ENCODE results near the gene UPF2.
"Not testable (repeated sequence)": the region's sequence is repeated elsewhere in the genome, so short reads cannot be mapped to it uniquely, and the experiment has no call there.

Gene UPF2

GRCh38 chr10:11895108-11895466, 147.5 kb downstream of the UPF2 start:
- ATAC-seq (replicated peaks; ENCODE audit: extremely low read depth, poor library complexity, severe bottlenecking) (no peak), DNase-seq (ENCODE audit: low spot score in 2 of 2) (no peak)
- no peaks in the 10 kb centered on the region for H3K36me3 Mint-ChIP-seq (ENCODE audit: insufficient read depth)
- H3K4me3 Mint-ChIP-seq, result no peak overlapping the region
- H3K27ac Mint-ChIP-seq (ENCODE audit: low read depth), result no peak overlapping the region
- H3K4me1 Mint-ChIP-seq, result no peaks in the 10 kb centered on the region
- no peaks in the 10 kb centered on the region for H3K9me3 Mint-ChIP-seq
- H3K27me3 Mint-ChIP-seq, result no peaks in the 10 kb centered on the region

- Mint-ChIP-seq H3K36me3 (ENCODE audit: insufficient read depth) (no peaks in the 10 kb centered on the region), H3K27ac (ENCODE audit: low read depth) (no peak overlapping the region), H3K9me3 (no peaks in the 10 kb centered on the region), H3K27me3 (no peaks in the 10 kb centered on the region), H3K4me3 (no peak overlapping the region), H3K4me1 (no peaks in the 10 kb centered on the region)
- ATAC-seq (replicated peaks; ENCODE audit: extremely low read depth, poor library complexity, severe bottlenecking) (no peak), DNase-seq (ENCODE audit: low spot score in 2 of 2) (no peak)
Measured at GRCh38 chr10:11894381-11895107, 148.1 kb downstream of the UPF2 start.

GRCh38 chr10:11893749-11894278, 148.8 kb downstream of the UPF2 start:
- Mint-ChIP-seq H3K27me3 (no peaks in the 10 kb centered on the region), H3K9me3 (no peaks in the 10 kb centered on the region), H3K4me1 (no peaks in the 10 kb centered on the region), H3K36me3 (ENCODE audit: insufficient read depth) (no peaks in the 10 kb centered on the region), H3K4me3 (no peak overlapping the region), H3K27ac (ENCODE audit: low read depth) (no peak overlapping the region)
- ATAC-seq (replicated peaks; ENCODE audit: extremely low read depth, poor library complexity, severe bottlenecking) (no peak), DNase-seq (ENCODE audit: low spot score in 2 of 2) (no peak)

GRCh38 chr10:11891776-11892486, 150.7 kb downstream of the UPF2 start:
- H3K27ac Mint-ChIP-seq (ENCODE audit: low read depth), result no peak overlapping the region
- H3K9me3 Mint-ChIP-seq, result no peaks in the 10 kb centered on the region
- H3K36me3 Mint-ChIP-seq (ENCODE audit: insufficient read depth), result no peaks in the 10 kb centered on the region
- H3K4me1 Mint-ChIP-seq, result no peaks in the 10 kb centered on the region
- no peak for DNase-seq (ENCODE audit: low spot score in 2 of 2)
- no peaks in the 10 kb centered on the region for H3K27me3 Mint-ChIP-seq
- H3K4me3 Mint-ChIP-seq, result no peak overlapping the region
- no peak for ATAC-seq (replicated peaks; ENCODE audit: extremely low read depth, poor library complexity, severe bottlenecking)

GRCh38 chr10:11889263-11889662, 153.3 kb downstream of the UPF2 start:
- H3K4me1 Mint-ChIP-seq; H3K27ac Mint-ChIP-seq (ENCODE audit: low read depth); H3K4me3 Mint-ChIP-seq; H3K36me3 Mint-ChIP-seq (ENCODE audit: insufficient read depth); DNase-seq (ENCODE audit: low spot score in 2 of 2); H3K9me3 Mint-ChIP-seq; H3K27me3 Mint-ChIP-seq; ATAC-seq (replicated peaks; ENCODE audit: extremely low read depth, poor library complexity, severe bottlenecking): not testable (repeated sequence)

- H3K36me3 Mint-ChIP-seq (ENCODE audit: insufficient read depth), result no peaks in the 10 kb centered on the region
- ATAC-seq (replicated peaks; ENCODE audit: extremely low read depth, poor library complexity, severe bottlenecking), result no peak
- H3K27ac Mint-ChIP-seq (ENCODE audit: low read depth), result no peak overlapping the region
Measured at GRCh38 chr10:11887381-11888227, 155.0 kb downstream of the UPF2 start.

GRCh38 chr10:11886851-11887250, 155.8 kb downstream of the UPF2 start:
- DNase-seq (ENCODE audit: low spot score in 2 of 2), result no peak
- H3K4me3 Mint-ChIP-seq, result no peak overlapping the region
- no peak overlapping the region for H3K27ac Mint-ChIP-seq (ENCODE audit: low read depth)
- no peaks in the 10 kb centered on the region for H3K9me3 Mint-ChIP-seq
- no peaks in the 10 kb centered on the region for H3K27me3 Mint-ChIP-seq
- ATAC-seq (replicated peaks; ENCODE audit: extremely low read depth, poor library complexity, severe bottlenecking), result no peak
- H3K36me3 Mint-ChIP-seq (ENCODE audit: insufficient read depth), result no peaks in the 10 kb centered on the region
- peaks cover 11% of the 10 kb centered on the region for H3K4me1 Mint-ChIP-seq

More at GRCh38 chr10:11887381-11888227, 155.0 kb downstream of the UPF2 start:
- no peak overlapping the region for H3K4me3 Mint-ChIP-seq
- peaks cover 4% of the 10 kb centered on the region for H3K4me1 Mint-ChIP-seq
- DNase-seq (ENCODE audit: low spot score in 2 of 2), result no peak
- no peaks in the 10 kb centered on the region for H3K27me3 Mint-ChIP-seq
- H3K9me3 Mint-ChIP-seq, result no peaks in the 10 kb centered on the region

GRCh38 chr10:11886138-11886474, 156.5 kb downstream of the UPF2 start:
- ATAC-seq (replicated peaks; ENCODE audit: extremely low read depth, poor library complexity, severe bottlenecking) (no peak), DNase-seq (ENCODE audit: low spot score in 2 of 2) (no peak)
- Mint-ChIP-seq H3K36me3 (ENCODE audit: insufficient read depth) (no peaks in the 10 kb centered on the region), H3K27ac (ENCODE audit: low read depth) (no peak overlapping the region), H3K4me3 (no peak overlapping the region), H3K9me3 (no peaks in the 10 kb centered on the region), H3K27me3 (no peaks in the 10 kb centered on the region), H3K4me1 (peaks cover 13% of the 10 kb centered on the region)

GRCh38 chr10:11885437-11886137, 157.0 kb downstream of the UPF2 start:
- Mint-ChIP-seq H3K9me3 (no peaks in the 10 kb centered on the region), H3K4me1 (peaks cover 13% of the 10 kb centered on the region), H3K27me3 (no peaks in the 10 kb centered on the region), H3K4me3 (no peak overlapping the region), H3K27ac (ENCODE audit: low read depth) (no peak overlapping the region), H3K36me3 (ENCODE audit: insufficient read depth) (no peaks in the 10 kb centered on the region)
- ATAC-seq (replicated peaks; ENCODE audit: extremely low read depth, poor library complexity, severe bottlenecking), result no peak
- DNase-seq (ENCODE audit: low spot score in 2 of 2), result no peak

- H3K27ac Mint-ChIP-seq (ENCODE audit: low read depth), result no peak overlapping the region
- no peaks in the 10 kb centered on the region for H3K36me3 Mint-ChIP-seq (ENCODE audit: insufficient read depth)
- no peaks in the 10 kb centered on the region for H3K27me3 Mint-ChIP-seq
- no peak overlapping the region for H3K4me3 Mint-ChIP-seq
- H3K4me1 Mint-ChIP-seq, result peaks cover 13% of the 10 kb centered on the region
- DNase-seq (ENCODE audit: low spot score in 2 of 2) (no peak), ATAC-seq (replicated peaks; ENCODE audit: extremely low read depth, poor library complexity, severe bottlenecking) (no peak)
- H3K9me3 Mint-ChIP-seq, result no peaks in the 10 kb centered on the region
Measured at GRCh38 chr10:11884706-11885423, 157.7 kb downstream of the UPF2 start.

- Mint-ChIP-seq H3K36me3 (ENCODE audit: insufficient read depth) (no peaks in the 10 kb centered on the region), H3K4me3 (no peak overlapping the region), H3K27ac (ENCODE audit: low read depth) (peak overlapping the region; percentile 35), H3K4me1 (peaks cover 13% of the 10 kb centered on the region), H3K27me3 (no peaks in the 10 kb centered on the region), H3K9me3 (no peaks in the 10 kb centered on the region)
- DNase-seq (ENCODE audit: low spot score in 2 of 2), result no peak
- peak; percentile 54 for ATAC-seq (replicated peaks; ENCODE audit: extremely low read depth, poor library complexity, severe bottlenecking)
Measured at GRCh38 chr10:11882646-11883375, 159.8 kb downstream of the UPF2 start.

All from central memory CD8-positive, alpha-beta T cell (primary cell).